Stimulated activated CD4-positive, alpha-beta T cell treated with anti-CD3 and anti-CD28 coated beads, Interleukin-15, amount 100 ng/mL, for 48 hours (primary cell): ENCODE measurements around the gene CADM2.

Source experiments
- DNase-seq, 2 donors: peaks; one replicate each; pipeline ENCODE4 v3.0.0-alpha.2; 2020; ENCODE audit warnings: low read depth in 2 of 2

Gene CADM2

DNA sequence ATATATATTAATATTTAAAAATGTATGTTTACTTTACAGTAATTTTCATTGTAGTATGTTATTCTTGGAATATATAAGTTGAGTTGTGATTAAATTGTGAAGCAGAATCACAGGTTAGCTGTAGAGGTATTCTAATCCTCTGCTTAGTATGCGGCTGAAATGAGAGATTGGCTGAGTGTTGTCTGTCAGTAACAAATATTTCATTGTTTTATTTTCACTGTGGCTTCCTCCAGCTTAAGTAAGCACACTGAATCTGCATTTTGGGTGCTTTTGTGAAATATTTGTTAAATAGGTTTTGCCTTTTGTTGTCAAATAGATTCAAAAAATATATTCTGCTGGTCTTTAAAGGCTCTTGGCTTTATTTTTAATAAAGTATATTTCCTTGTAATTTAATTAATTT is 357.5 kb downstream of the CADM2 start:
- DNase-seq, result no peak

GRCh38 chr3:85321892-85322291 is 363.1 kb downstream of the CADM2 start:
- DNase-seq, result no peak

- DNase-seq, result no peak
Observed at GRCh38 chr3:85330071-85330470, 371.3 kb downstream of the CADM2 start.

GRCh38 chr3:85337895-85338294 is 379.1 kb downstream of the CADM2 start:
- no peak for DNase-seq

GRCh38 chr3:85342915-85343314 is 384.1 kb downstream of the CADM2 start:
- DNase-seq, result no peak

GRCh38 chr3:85355572-85355971 is 396.8 kb downstream of the CADM2 start:
- no peak for DNase-seq

- DNase-seq, result no peak
Observed at GRCh38 chr3:85360742-85361387, 402.1 kb downstream of the CADM2 start.

DNA sequence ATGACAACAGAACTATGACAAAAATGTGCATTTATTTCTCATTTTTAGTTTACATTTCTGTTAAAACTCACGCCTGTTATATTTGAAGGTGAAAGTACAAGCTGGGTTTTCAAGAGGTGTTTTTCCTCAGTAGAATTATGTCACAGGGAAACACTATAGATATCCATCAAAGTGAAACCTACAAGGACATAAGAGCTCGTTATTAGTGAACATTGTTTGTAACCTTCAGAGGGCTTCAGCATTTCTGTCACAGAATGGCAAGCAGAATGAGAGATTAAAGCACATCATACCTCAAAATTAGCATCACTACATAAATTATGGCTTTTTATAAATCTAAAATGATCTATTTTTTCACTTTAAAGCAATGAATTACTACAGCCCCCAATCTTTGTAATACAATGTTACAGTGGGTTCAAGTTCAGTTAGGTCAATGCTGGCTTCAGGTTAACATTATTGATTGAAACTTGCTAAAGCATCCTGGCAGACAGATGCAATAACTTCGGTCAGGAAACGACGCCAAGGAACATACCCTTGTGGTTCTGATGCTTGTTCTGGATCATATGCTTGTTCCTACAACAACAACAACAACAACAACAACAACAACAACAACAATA is 405.6 kb downstream of the CADM2 start:
- no peak for DNase-seq

- DNase-seq, result no peak
Observed at GRCh38 chr3:85370341-85370740, 411.6 kb downstream of the CADM2 start.

DNA sequence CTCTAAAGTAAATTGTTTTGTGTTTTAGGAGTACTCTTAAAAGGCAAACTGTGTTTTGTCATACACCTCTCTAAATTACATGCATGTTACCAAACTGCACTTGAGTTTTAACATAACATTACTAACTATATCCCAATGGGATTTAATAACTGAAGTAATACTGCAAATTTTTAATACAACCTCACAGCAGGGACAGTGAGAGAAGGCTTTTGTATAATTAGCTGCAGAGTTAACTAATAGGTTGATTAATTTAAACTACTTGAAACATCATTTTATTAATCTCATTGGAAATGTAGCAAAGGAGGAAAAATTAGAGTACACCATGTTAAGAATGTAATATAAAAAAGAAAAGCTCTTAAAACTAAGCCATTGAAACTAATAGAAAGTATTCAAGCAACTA is 417.3 kb downstream of the CADM2 start:
- DNase-seq, result no peak

DNA sequence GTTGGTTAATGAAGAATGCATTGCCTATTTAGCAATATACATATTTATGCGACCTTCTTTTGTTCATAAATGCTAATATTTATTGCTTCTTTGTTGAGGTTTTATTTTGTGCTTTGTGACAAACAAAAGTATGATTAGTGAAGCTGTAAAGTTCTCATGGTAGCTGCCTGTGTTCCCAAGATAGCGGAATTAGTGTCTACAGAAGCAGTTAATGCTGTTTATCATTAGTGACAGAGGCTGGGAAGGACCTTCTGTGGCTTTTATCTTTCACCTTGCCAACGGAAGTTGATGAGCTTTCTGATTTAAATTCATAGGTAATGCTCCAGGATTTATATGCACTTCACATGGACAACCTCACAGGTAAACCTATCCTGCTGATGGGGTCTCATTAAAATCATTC is 418.3 kb downstream of the CADM2 start:
- DNase-seq, result no peak

DNA sequence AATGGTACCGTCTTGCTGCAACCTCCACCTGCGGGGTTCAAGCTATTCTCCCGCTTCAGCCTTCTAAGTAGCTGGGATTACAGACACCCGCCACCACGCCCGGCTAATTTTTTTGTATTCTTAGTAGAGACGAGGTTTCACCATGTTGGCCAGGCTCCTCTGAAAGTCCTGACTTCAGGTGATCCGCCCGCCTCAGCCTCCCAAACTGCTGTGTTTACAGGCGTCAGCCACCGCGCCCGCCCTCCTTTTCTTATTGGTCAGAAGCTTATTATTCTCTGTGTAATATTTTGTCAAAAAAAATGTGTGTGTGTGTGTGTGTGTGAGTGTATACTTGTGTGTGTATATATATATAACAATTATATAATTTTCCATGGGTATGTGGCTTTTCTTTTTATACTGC is 425.6 kb downstream of the CADM2 start:
- no peak for DNase-seq

DNA sequence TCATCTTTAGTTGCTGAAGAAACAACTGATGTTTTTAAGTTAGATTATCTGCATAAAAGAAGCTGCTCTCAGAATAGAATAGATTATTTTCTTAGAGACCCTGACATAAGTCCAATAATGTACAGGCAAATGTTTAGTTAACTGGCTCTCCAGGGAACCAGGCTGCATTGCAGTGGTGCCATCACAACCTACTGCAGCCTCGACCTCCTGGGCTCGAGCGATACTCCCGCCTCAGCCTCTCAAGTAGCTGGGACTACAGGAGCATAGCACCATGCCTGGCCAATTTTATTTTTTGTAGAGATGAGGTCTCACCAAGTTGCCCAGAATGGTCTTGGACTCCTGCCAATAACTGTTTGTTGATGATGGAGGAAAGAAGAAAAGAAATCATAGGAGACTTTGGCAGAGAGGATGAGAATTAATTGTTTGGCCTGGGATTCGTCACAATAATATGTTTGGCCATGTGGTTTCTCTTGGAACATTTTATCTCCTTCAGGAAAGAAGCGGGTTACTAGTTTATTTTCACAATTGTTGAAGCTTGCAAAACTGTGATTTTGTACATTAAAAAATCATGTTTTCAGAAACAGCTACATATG is 429.2 kb downstream of the CADM2 start:
- no peak for DNase-seq

- DNase-seq, result no peak
Observed at GRCh38 chr3:85394424-85394823, 435.6 kb downstream of the CADM2 start.

GRCh38 chr3:85397434-85397833 is 438.6 kb downstream of the CADM2 start:
- no peak for DNase-seq

DNA sequence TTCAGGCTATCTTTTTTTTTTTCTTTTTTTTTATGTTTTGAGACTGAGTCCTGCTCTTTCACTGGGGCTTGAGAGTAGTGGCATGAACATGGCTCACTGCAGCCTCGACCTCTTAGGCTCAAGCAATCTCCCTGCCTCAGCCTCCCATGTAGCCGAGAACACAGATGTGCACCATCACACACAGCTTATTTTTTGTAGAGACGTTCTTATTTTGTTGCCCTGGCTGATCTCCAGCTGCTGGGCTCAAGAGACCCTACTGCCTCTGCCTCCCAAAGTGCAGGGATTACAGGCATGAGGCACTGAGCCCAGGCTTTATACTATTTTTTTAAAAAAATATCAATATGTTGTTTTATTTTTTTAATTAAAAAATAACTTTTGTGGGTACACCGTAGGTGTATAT is 467.3 kb downstream of the CADM2 start:
- DNase-seq, result no peak

- DNase-seq, result no peak
Observed at GRCh38 chr3:85427467-85427866, 468.7 kb downstream of the CADM2 start.

DNA sequence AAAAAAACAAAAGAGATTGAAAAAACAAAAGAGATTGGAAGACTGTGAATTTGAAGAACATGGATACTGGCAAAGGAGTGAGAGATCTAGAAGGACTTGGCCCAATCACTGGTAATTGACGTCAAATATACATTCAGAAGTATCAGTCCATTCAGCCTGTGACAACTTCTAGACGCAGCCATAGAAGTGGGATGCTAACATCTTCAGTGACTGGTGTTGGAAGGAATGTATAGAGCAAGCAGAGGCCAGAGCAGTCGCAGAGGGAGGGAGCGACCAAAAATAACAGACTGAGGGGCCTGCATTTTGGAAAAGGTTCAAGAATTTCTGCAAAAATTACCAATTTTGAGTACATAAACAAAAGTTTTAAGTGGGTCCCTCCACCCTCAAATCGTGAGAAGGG is 473.3 kb downstream of the CADM2 start:
- DNase-seq, result no peak

DNA sequence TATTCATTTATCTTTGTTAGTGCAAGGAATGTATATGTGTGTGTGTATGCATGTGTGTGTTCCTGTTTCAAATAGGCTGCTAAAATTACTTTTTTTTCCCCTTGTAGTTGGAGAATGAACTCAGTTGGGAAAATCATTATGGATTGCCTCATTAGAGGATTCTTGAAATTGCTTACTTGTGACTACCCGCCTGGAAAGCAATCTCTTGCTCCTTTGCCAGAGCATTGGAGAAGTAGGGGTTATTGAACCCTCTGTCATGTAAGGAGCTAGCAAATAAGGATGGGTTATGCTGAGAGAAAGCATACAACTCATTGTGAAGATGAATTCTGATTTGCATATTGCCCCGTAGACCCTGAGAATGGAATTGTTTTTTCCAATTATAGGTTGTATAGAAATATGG is 474.5 kb downstream of the CADM2 start:
- DNase-seq, result no peak

GRCh38 chr3:85455561-85456200 is 496.9 kb downstream of the CADM2 start:
- no peak for DNase-seq

DNA sequence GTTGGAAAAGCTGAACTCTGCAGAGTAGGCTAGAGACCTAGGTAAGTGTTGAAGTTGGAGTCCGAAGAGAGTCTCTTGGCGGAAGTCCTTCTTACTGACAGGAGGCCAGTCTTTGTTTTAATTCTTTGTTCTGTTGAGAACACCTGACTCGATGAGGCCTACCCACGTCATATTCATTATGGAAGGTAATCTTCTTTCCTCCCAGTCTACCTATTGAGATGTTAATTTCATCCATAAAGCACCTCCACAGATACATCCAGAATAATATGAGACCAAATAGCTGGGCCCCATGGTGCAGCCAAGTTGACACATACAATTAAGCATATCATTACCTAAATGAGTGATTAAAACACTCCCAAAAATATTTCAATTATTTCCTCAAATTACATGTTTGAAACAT is 515.5 kb downstream of the CADM2 start:
- DNase-seq, result no peak

DNA sequence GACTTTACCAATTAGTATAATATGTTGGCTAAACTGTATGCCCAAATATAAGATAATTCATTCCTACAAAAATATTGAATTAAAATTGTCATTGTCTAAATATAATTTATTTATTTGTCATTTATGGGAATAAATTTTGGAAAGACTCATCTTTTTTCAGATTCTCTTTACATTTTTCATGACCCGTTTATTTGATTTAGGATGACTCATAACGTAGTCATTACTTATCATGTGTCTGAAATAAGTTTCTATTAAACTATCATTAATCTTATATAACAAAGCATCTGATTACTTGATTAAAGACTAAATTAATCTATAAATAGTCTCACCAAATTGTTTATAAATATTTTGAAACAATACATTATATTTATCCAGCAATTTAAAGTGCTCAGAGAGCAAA is 516.6 kb downstream of the CADM2 start:
- DNase-seq, result no peak

DNA sequence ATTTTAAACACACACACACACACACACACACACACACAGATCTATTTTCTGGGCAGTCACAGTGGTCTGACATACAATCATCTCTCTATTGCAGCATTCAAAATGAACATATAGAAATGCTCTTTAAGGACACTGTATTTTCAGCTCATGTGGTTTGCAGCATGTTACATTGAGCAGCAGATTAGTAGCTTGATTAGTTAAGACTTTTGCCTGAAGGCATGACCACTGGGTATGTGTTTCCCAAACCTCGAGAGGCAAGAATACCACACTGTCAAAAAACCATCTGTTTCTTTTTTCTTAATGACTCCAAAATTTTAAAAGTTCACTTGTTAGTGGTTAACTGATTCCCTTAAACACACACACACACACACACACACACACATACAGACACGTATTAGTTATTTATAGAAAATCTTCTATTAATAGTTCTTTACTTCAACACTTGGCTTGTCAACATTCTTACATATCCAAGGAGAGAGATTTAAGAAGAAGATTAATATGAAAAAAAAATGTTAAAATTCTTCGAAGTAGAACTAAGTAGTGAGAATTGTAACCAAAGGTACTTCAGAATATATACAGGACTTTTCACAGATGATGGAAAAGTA is 518.2 kb downstream of the CADM2 start:
- no peak for DNase-seq
